ENCODE results near the gene MAML3.

MAML3 gene

DNA sequence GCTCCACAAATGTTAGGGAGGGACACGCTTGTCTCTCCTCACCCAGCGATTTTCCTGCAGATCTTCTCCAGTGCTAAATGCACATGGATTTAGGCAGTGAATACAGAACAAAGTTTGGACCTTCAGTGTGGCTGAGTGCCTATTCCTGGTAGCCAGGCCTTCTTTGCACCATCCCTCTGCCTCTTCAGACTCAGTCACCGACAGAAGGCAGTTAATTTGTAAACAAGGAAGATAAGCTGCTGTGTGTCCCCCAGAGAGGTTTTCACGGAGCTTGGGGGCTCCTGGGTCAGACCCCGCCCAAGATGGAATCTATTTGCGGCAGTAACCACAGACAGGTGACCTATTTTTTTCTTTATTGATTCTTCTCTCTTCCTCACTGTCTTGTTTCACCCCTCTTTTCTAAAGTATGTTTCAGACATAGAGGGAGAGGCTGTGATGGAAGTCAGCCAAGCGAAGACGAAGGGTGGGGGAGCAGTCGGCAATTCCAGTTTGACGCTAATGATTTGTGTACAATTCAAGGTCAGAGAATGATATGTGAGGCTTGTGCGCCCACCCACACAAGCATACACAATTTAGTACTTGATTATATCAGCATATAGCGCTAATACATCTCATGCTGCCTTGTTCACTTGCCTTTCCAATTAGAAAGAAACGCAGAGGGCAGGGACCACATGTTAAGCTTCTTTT is 287.6 kb downstream of the MAML3 start:
- Histone ChIP-seq H3K9me3 (no peaks in the 10 kb centered on the region), H3K4me1 (peaks cover 28% of the 10 kb centered on the region), H3K27me3 (no peaks in the 10 kb centered on the region), H3K36me3 (no peaks in the 10 kb centered on the region), H3K4me3 (ENCODE audit: low read depth, low read length) (peak overlapping the region; percentile 37)
- DNase-seq, result peak; percentile 76
- TF ChIP-seq, protein P1, sequence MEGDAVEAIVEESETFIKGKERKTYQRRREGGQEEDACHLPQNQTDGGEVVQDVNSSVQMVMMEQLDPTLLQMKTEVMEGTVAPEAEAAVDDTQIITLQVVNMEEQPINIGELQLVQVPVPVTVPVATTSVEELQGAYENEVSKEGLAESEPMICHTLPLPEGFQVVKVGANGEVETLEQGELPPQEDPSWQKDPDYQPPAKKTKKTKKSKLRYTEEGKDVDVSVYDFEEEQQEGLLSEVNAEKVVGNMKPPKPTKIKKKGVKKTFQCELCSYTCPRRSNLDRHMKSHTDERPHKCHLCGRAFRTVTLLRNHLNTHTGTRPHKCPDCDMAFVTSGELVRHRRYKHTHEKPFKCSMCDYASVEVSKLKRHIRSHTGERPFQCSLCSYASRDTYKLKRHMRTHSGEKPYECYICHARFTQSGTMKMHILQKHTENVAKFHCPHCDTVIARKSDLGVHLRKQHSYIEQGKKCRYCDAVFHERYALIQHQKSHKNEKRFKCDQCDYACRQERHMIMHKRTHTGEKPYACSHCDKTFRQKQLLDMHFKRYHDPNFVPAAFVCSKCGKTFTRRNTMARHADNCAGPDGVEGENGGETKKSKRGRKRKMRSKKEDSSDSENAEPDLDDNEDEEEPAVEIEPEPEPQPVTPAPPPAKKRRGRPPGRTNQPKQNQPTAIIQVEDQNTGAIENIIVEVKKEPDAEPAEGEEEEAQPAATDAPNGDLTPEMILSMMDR (IDR thresholded peaks at IDR 0.05; ENCODE audit: low read depth, low read length), result no peak

GRCh38 chr4:139865537-139865936 is 288.4 kb downstream of the MAML3 start:
- H3K9me3 ChIP-seq, result no peaks in the 10 kb centered on the region
- no peak overlapping the region for H3K4me3 ChIP-seq (ENCODE audit: low read depth, low read length)
- no peaks in the 10 kb centered on the region for H3K27me3 ChIP-seq
- TF ChIP-seq, protein P1 (IDR thresholded peaks at IDR 0.05; ENCODE audit: low read depth, low read length), result no peak
- no peaks in the 10 kb centered on the region for H3K36me3 ChIP-seq
- peaks cover 28% of the 10 kb centered on the region for H3K4me1 ChIP-seq
- DNase-seq, result no peak

DNA sequence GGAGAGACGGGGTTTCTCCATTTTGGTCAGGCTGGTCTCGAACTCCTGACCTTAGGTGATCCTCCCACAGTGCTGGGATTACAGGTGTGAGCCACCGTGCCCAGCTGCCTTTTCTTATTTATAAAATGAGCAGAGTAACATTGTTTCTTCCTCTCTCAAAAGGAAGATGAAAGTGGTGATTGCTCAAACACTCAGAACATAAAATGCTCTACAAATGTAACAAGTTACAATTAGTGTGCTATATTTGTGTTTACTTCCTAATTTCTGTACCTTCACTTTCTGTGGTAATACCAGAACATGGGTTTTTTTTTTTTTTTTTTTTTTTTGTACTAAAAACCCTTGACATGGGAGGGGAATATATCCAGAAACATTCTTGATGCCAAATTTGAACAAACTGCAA is 290.5 kb downstream of the MAML3 start:
- H3K4me3 ChIP-seq (ENCODE audit: low read depth, low read length), result no peak overlapping the region
- H3K27me3 ChIP-seq, result no peaks in the 10 kb centered on the region
- no peaks in the 10 kb centered on the region for H3K36me3 ChIP-seq
- no peaks in the 10 kb centered on the region for H3K9me3 ChIP-seq
- no peak for DNase-seq
- H3K4me1 ChIP-seq, result peaks cover 30% of the 10 kb centered on the region
- TF ChIP-seq, protein P1 (IDR thresholded peaks at IDR 0.05; ENCODE audit: low read depth, low read length), result no peak

DNA sequence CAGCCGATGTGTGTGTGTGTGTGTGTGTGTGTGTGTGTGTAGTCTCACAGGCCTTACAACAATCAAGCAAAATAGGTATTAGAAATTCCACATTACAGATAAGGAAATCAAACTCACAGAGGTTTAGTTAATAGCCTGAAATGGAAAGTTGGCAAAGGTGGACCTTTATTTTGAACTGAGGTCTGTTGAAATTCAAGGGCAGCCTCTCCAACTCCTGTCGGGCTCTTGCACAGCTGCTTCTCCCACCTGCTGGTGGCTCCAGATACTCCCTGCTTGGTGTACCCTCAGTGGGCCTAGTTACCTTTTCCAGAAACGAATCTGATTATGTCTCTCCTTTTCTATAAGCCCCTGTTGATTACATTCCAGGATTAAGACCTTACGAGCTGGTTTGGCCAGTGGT is 292.5 kb downstream of the MAML3 start:
- Histone ChIP-seq H3K36me3 (no peaks in the 10 kb centered on the region), H3K27me3 (no peaks in the 10 kb centered on the region), H3K4me3 (ENCODE audit: low read depth, low read length) (no peak overlapping the region), H3K4me1 (peaks cover 31% of the 10 kb centered on the region), H3K9me3 (no peaks in the 10 kb centered on the region)
- TF ChIP-seq, protein P1 (IDR thresholded peaks at IDR 0.05; ENCODE audit: low read depth, low read length), result peak; percentile 42
- no peak for DNase-seq

GRCh38 chr4:139860435-139861024 is 293.5 kb downstream of the MAML3 start:
- Histone ChIP-seq H3K9me3 (no peaks in the 10 kb centered on the region), H3K36me3 (no peaks in the 10 kb centered on the region), H3K4me1 (peaks cover 33% of the 10 kb centered on the region), H3K27me3 (no peaks in the 10 kb centered on the region), H3K4me3 (ENCODE audit: low read depth, low read length) (no peak overlapping the region)
- TF ChIP-seq, protein P1 (IDR thresholded peaks at IDR 0.05; ENCODE audit: low read depth, low read length), result no peak
- no peak for DNase-seq

- Histone ChIP-seq H3K27me3 (no peaks in the 10 kb centered on the region), H3K36me3 (no peaks in the 10 kb centered on the region), H3K9me3 (no peaks in the 10 kb centered on the region), H3K4me3 (ENCODE audit: low read depth, low read length) (no peak overlapping the region), H3K4me1 (peaks cover 36% of the 10 kb centered on the region)
- no peak for DNase-seq
- TF ChIP-seq, protein P1 (IDR thresholded peaks at IDR 0.05; ENCODE audit: low read depth, low read length), result no peak
Measured at GRCh38 chr4:139859876-139860275, 294.1 kb downstream of the MAML3 start.

Data from BE2C (cell line).